AG09309 (cell line): ENCODE data around the gene CPM.

ENCODE experiments used
- DNase-seq: peaks from one replicate; pipeline ENCODE4 v3.0.0-alpha.2; 2010; ENCODE audit warnings: low read depth
- H3K4me3 ChIP-seq: 2 replicates; pipeline ENCODE4 v1.5.1; 2011; ENCODE audit warnings: mild to moderate bottlenecking, low read depth, low read length, moderate library complexity; ENCODE audit not compliant: control insufficient read depth
- CTCF ChIP-seq: IDR thresholded peaks from 2 replicates; pipeline ENCODE4 v1.5.1; 2011; ENCODE audit warnings: mild to moderate bottlenecking, low read depth, low read length, inconsistent platforms; ENCODE audit not compliant: insufficient read depth, control insufficient read depth; ENCODE audit errors: missing control alignments

CPM gene

GRCh38 chr12:68894276-68894855 lies 38.6 kb downstream of the CPM start:
- H3K4me3 ChIP-seq = no peak overlapping the region
- TF ChIP-seq CTCF = no peak
- no peak for DNase-seq

GRCh38 chr12:68893741-68894140 lies 39.2 kb downstream of the CPM start:
- no peak for DNase-seq
- TF ChIP-seq CTCF = no peak
- no peak overlapping the region for H3K4me3 ChIP-seq

GRCh38 chr12:68893201-68893600 lies 39.8 kb downstream of the CPM start:
- no peak for TF ChIP-seq CTCF
- no peak for DNase-seq
- no peak overlapping the region for H3K4me3 ChIP-seq

GRCh38 chr12:68891141-68891540 lies 41.8 kb downstream of the CPM start:
- H3K4me3 ChIP-seq = no peak overlapping the region
- no peak for TF ChIP-seq CTCF
- DNase-seq = no peak

GRCh38 chr12:68890701-68891113 lies 42.3 kb downstream of the CPM start:
- TF ChIP-seq CTCF = no peak
- H3K4me3 ChIP-seq = no peak overlapping the region
- no peak for DNase-seq

GRCh38 chr12:68888243-68888642 lies 44.7 kb downstream of the CPM start:
- no peak for TF ChIP-seq CTCF
- no peak overlapping the region for H3K4me3 ChIP-seq
- no peak for DNase-seq

- no peak overlapping the region for H3K4me3 ChIP-seq
- DNase-seq = no peak
- no peak for TF ChIP-seq CTCF
These were observed 45.3 kb downstream of the CPM start for GRCh38 chr12:68887641-68888040.
